ENCODE results near the gene GRID2.
"Not testable (repeated sequence)": the region's sequence is repeated elsewhere in the genome, so short reads cannot be mapped to it uniquely, and the experiment has no call there.

GRCh38 chr4:93366169-93366755, 1062.5 kb downstream of the GRID2 start:
- TF ChIP-seq HDAC2 (IDR thresholded peaks at IDR 0.05); NELFE (IDR thresholded peaks at IDR 0.05; ENCODE audit: insufficient read depth, insufficient read length); TAL1 (IDR thresholded peaks at IDR 0.05); NFE2L1 (tag; IDR thresholded peaks at IDR 0.05; ENCODE audit: borderline replicate concordance, low read depth); CTCF (IDR thresholded peaks at IDR 0.05 in 2 of 3, conservative IDR thresholded peaks at IDR 0.05 in 1 of 3; ENCODE audit: insufficient read depth in 2 of 3, low read depth in 1 of 3, low read length in 3 of 3): not testable (repeated sequence)
